ENCODE results near the gene BNC2.

- TF ChIP-seq POLR2AphosphoS5 (IDR thresholded peaks at IDR 0.05; ENCODE audit: low read depth) (no peak), CTCF (IDR thresholded peaks at IDR 0.05; ENCODE audit: insufficient read depth, low read length) (no peak), GABPA (IDR thresholded peaks at IDR 0.05; ENCODE audit: low read depth) (no peak), REST (IDR thresholded peaks at IDR 0.05; ENCODE audit: insufficient replicate concordance, low read depth) (no peak)
Observed at GRCh38 chr9:16535555-16535954, 334.9 kb downstream of the BNC2 start.
